SK-N-SH treated with all-trans-retinoic acid at 6 μM for 48 hours (cell line): ENCODE measurements around the gene SH2D3A.

Experiments used
- ARNTL ChIP-seq: fragments of 450-650 bp; formaldehyde crosslinking; IDR thresholded peaks from 2 replicates; pipeline ENCODE4 v1.5.0; 2020; ENCODE audit warnings: low read depth, mild to moderate bottlenecking, moderate library complexity, borderline replicate concordance
- BACH2 ChIP-seq: fragments of 250-450 bp; sonication (Bioruptor Pico); IDR thresholded peaks from 2 replicates; pipeline ENCODE4 v1.9.0; 2021; ENCODE audit warnings: mild to moderate bottlenecking, borderline replicate concordance
- RARB ChIP-seq: fragments of 250-450 bp; sonication (Bioruptor Pico); IDR thresholded peaks from 2 replicates; pipeline ENCODE4 v1.8.0; 2021; ENCODE audit warnings: mild to moderate bottlenecking, moderate library complexity
- ZFP3 ChIP-seq: fragments of 250-450 bp; sonication (Bioruptor Pico); IDR thresholded peaks from 2 replicates; pipeline ENCODE4 v1.5.0; 2020; ENCODE audit warnings: mild to moderate bottlenecking, moderate library complexity
- ZFP30 ChIP-seq: fragments of 450-650 bp; formaldehyde crosslinking; IDR thresholded peaks from 2 replicates; pipeline ENCODE4 v1.5.0; 2022; ENCODE audit warnings: mild to moderate bottlenecking, moderate library complexity
- ZNF565 ChIP-seq: fragments of 450-650 bp; formaldehyde crosslinking; conservative IDR thresholded peaks from 2 replicates; pipeline ENCODE4 v1.5.0; 2020; ENCODE audit warnings: low read depth, mild to moderate bottlenecking, moderate library complexity
- TF ChIP-seq, protein P1 (sequence below): fragments of 250-450 bp; sonication (Bioruptor Pico); IDR thresholded peaks from 2 replicates; pipeline ENCODE4 v1.8.0; 2020; ENCODE audit warnings: mild to moderate bottlenecking, moderate library complexity, borderline replicate concordance
- TF ChIP-seq, protein P2 (sequence below): fragments of 250-450 bp; sonication (Bioruptor Pico); IDR thresholded peaks from 2 replicates; pipeline ENCODE4 v1.5.1; 2021; ENCODE audit warnings: mild to moderate bottlenecking, moderate library complexity

DNA sequence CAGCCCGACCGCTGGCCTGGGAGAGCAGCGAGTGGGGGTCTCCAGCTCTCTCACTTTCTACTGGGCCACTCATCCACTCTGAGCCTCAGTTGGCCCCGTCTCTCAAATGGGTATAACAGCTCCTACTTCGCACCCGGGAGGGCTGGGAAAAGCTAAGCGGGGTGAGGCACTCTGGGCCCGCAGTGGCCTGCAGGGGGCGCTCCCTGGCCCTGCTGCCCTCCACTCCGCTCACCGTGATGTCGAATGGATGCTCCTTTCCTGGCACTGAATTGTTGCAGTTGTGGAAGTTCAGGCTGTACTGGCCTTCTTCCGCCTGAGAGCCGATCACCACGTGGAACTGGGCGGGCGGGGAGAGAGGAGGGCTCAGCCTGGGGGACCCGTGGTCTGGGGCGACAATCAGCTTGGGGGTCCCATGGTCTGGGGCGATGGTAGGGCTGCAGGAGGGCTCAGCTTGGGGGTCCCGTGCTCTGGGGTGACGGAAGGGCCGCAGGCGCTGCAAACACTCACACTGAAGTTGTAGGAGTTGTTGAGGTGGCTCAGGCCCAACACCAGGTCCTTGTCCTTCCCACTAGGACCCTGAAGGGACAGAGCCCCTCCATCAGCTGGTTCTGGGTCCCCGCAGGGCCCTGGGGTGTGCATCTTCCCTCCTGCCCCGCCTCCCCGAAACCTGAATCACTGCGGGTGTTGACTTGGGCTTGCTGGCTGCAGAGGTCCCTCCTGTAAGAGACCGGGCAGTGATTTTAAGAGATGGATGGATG lies 33.7 kb downstream of the SH2D3A start:
- TF ChIP-seq, protein P1, sequence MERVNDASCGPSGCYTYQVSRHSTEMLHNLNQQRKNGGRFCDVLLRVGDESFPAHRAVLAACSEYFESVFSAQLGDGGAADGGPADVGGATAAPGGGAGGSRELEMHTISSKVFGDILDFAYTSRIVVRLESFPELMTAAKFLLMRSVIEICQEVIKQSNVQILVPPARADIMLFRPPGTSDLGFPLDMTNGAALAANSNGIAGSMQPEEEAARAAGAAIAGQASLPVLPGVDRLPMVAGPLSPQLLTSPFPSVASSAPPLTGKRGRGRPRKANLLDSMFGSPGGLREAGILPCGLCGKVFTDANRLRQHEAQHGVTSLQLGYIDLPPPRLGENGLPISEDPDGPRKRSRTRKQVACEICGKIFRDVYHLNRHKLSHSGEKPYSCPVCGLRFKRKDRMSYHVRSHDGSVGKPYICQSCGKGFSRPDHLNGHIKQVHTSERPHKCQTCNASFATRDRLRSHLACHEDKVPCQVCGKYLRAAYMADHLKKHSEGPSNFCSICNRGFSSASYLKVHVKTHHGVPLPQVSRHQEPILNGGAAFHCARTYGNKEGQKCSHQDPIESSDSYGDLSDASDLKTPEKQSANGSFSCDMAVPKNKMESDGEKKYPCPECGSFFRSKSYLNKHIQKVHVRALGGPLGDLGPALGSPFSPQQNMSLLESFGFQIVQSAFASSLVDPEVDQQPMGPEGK (CRISPR knock-in tag) = no peak
- TF ChIP-seq ZNF565 (CRISPR knock-in tag) (no peak), RARB (CRISPR knock-in tag) (no peak), ZFP30 (CRISPR knock-in tag) (no peak), ARNTL (CRISPR knock-in tag) (no peak), ZFP3 (no peak), BACH2 (CRISPR knock-in tag) (no peak)
- TF ChIP-seq, protein P2, sequence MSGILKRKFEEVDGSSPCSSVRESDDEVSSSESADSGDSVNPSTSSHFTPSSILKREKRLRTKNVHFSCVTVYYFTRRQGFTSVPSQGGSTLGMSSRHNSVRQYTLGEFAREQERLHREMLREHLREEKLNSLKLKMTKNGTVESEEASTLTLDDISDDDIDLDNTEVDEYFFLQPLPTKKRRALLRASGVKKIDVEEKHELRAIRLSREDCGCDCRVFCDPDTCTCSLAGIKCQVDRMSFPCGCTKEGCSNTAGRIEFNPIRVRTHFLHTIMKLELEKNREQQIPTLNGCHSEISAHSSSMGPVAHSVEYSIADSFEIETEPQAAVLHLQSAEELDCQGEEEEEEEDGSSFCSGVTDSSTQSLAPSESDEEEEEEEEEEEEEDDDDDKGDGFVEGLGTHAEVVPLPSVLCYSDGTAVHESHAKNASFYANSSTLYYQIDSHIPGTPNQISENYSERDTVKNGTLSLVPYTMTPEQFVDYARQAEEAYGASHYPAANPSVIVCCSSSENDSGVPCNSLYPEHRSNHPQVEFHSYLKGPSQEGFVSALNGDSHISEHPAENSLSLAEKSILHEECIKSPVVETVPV (CRISPR knock-in tag) = no peak
